ENCODE measurements around the gene PTPN14.

The PTPN14 gene

GRCh38 chr1:214360116-214360515, 191.3 kb downstream of the PTPN14 start:
- no peak for DNase-seq

DNA sequence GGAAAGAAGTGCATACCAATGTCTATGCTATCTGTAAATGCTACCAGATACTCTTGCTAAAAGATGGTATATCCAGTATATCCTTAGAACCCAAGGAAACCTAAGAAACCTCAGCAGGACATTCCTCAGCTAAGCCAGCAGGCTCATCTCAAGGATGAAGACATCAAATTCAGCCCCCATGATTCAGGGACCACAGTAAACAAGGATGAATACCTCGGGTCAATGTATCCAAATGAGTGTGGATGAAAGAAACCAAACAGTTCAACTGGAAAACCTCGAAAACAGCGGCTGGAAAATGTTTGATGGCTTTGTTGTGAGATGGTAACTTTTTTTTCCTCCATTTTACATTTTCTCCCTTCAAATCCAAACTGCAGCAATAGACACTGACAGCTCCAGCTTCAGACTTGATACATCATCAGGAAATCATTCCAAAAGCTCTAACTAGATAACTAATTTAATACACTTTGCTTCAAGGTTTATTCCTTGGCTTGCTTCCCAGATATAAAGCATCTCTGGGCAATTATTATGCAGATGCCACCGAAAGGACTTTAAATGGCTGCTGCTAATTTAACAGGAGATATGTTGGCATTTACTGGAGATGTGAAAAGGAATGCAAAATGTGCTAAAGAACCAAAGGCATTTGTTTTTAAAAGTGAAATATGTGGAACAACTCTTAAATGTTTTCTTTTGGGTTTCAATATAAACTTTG, 196.8 kb downstream of the PTPN14 start:
- DNase-seq, result no peak

- no peak for DNase-seq
These were observed 198.6 kb downstream of the PTPN14 start for GRCh38 chr1:214352838-214353237.

DNA sequence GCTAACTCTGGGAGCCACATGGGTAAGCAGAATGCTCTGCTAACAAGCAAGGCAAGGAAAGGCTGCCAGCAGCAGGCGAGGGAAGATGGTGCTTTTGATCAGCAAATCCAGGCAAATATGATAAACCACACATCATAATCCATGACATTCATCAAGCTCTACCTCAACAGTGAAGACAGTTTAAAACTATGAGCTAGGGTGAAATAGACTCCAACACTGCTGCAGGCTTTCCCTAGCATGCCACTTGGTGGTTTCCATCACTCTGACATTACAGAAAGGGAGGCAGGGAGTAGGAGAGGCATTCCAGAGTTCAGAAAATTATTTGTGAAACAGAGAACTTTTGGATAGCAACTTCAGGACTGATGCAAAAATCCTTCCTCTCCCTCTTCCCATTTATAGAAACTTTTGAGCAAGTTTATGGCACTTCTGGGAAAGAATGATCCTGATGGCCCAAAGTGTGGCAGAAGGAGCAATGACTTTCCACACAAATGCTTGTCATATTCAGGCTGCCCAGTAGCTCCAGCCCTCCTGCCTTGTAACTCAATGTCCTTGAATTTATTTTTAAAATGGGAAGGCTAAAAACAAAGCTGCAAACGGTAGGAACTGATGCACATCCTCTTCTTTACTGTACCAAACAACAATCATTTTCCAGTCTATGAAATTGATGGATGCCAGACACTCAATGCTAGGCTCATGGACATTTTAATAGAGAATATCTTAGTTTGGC, 199.7 kb downstream of the PTPN14 start:
- DNase-seq, result no peak

DNA sequence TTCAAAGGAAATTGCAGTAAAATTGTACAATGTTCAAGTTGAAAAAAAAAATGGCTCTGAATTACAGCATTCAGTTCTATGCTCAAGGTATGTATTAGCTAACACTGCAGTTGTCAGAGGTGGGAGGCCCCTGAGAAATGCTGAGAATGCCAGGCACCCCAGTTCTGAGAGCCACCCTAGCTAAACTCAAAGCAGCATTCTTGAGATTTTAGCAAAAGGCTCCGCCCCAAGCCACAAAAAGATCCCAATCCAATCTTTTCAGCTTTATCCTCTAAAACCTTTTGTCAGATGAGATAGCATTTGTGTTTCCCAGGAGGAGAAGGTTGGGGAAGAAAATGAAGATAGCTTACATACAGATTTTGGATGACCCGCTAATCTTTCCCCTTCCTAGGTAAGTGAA, 201.6 kb downstream of the PTPN14 start:
- DNase-seq, result no peak

DNA sequence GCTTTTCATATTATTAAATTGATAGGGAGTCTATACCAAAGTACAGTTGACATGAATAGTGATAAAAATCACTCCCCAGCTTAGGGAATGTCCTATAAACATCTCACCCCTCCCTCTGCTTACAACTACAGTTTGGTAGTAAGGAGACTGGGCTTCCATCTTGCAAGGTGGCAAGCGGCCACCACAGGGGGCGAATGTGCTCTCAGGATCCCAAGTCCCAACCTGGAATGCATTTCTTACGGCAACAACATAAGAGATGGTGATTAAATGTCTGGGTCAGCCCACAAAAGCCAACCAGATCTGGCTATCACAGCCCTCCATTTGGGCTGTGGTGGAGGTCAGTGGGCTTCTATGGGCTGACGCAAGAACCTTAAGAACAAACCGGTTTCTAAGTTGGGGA, 202.4 kb downstream of the PTPN14 start:
- no peak for DNase-seq

DNA sequence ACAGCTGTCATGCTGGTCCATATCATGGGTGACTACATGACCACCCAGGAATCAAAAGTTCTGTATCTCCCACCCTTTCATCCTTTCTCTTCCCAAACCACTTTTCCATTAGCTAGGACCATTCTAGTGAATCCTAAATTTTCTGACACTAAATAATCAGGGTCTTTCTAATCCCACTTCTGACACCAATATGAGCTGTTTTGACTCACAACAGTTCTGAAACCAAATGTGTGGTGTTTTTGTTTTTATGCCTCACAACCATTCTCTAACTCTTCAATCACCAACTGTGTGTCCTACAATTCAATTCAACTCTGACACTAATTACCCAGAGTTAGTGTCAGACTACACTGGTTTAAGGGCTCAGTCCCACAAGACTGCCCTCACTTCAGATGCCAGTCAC, 206.5 kb downstream of the PTPN14 start:
- no peak for DNase-seq

DNA sequence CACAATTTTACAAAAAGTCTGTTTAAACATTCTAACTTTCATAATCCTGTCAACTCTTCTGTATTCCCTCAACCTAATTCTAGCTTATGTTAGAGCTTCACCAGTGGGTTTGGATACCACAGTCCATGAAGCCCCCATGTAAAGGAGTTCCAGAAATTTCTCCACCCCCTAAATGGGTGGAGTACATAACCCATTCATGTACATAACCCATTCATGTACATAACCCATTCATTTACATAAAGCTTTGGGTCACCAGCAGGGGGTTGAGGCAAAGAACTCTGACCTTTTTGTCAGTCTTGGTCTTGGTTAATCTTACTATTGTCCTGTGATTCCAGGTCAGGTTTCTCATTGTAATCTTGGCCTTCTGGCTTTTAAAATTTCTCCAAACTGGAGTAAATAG, 208.9 kb downstream of the PTPN14 start:
- DNase-seq, result no peak

- DNase-seq, result no peak
These were observed 209.5 kb downstream of the PTPN14 start for GRCh38 chr1:214341932-214342331.

- no peak for DNase-seq
These were observed 209.9 kb downstream of the PTPN14 start for GRCh38 chr1:214341459-214341858.

- DNase-seq, result no peak
These were observed 213.2 kb downstream of the PTPN14 start for GRCh38 chr1:214338212-214338611.

GRCh38 chr1:214337511-214337910, 213.9 kb downstream of the PTPN14 start:
- no peak for DNase-seq

- DNase-seq, result no peak
These were observed 214.4 kb downstream of the PTPN14 start for GRCh38 chr1:214337015-214337414.

DNA sequence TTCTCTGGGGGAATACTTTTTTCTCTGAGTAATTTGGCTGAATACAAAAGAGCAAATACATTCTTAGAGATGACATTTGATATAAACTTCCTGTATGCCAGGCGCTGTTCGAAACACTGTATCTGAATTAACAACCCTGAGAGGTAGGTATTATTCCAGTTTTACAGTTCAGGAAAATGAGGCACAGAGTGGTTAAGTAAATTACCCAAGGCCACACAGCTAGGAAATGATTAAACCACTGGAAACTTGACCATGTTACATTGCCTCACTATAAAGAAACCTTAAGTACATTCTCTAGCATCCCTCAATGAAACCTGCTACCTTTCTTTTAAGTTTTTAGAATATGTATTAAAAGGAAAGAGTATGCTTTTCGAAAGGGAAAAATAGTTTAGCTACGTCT, 215.8 kb downstream of the PTPN14 start:
- DNase-seq, result no peak

- DNase-seq, result no peak
These were observed 218.2 kb downstream of the PTPN14 start for GRCh38 chr1:214332946-214333798.

DNA sequence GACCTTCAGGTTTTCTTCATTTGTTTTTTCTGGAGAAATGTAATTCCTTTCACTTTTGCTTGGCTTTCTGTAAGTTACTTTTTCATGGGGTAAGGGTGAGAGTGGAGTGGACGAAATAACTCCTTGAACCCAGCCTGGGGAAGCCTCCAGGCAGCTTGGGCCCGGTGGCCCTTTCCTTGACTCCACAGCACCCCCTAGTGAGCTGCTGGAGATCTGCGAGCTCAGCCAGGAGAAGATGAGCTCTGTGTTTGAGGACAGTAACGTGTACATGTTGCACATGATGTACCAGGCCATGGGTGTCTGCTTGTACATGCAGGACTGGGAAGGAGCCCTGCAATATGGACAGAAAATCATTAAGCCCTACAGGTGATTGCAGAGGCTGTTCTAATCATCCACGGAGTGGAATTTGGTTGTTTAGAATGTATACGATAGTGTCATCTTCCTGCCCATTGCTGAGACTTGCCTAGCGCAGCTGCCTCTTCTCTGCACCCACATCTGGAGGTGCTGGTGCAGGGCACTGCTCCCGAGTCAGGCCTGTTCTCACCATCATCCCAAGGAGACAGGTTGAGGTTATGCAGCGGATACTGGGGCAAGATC, 219.5 kb downstream of the PTPN14 start:
- DNase-seq, result no peak

- no peak for DNase-seq
These were observed 220.2 kb downstream of the PTPN14 start for GRCh38 chr1:214331180-214331579.

GRCh38 chr1:214330715-214331114, 220.7 kb downstream of the PTPN14 start:
- DNase-seq, result no peak

DNA sequence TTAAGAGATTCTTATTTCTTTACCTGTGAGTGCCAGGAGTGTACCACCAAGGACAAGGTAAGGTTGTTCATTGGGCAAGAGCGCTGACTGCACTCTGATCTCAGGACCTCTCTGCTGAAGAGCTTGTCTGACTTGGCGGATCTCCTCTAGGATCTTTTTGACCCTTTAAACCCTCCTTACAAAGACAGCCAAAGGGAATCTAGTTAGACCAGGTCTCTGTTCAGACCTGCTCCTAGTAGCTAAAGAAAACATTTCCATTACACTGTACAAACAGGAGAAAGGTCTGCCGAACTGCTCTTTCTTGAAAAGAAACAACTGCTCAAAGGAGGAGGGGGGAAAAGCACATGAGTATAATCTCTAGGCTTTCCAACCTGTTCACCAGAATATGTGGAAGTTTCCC, 221.2 kb downstream of the PTPN14 start:
- no peak for DNase-seq

DNA sequence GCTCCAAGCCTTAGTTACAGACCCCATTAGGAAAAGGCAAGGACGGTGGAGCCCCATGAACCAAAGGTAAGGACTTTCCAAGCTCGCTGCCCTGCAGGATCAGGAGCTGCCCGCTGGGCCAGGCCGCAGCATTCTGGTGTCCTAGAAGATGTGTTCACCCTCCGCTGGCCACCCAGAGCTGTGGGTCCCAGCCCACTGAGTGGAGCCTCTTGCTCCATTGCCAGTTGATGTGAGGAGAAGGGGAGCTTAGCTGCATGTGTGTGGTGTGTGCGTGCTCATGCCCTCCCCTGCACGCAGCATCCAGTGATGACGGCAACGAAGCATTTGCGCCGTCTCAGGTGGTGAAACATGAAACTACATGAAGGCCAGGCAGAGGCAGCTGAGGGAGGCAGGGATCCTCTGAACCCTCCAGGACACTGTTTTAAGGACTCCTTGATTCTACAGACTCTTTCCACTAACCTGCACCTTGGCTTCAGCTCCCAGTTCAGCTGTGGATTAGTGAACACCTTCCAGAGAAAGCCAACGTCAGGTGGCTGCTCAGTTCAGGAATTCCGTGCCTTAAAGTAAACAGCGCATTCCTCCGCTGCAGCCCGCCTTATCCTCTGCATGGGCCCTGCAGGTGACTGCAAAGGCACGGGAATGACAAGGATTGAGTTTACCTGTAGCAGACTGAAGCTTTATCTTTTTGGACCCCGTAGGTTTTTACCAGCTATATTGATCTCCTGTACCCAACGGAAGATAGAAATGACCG, 221.8 kb downstream of the PTPN14 start:
- no peak for DNase-seq

DNA sequence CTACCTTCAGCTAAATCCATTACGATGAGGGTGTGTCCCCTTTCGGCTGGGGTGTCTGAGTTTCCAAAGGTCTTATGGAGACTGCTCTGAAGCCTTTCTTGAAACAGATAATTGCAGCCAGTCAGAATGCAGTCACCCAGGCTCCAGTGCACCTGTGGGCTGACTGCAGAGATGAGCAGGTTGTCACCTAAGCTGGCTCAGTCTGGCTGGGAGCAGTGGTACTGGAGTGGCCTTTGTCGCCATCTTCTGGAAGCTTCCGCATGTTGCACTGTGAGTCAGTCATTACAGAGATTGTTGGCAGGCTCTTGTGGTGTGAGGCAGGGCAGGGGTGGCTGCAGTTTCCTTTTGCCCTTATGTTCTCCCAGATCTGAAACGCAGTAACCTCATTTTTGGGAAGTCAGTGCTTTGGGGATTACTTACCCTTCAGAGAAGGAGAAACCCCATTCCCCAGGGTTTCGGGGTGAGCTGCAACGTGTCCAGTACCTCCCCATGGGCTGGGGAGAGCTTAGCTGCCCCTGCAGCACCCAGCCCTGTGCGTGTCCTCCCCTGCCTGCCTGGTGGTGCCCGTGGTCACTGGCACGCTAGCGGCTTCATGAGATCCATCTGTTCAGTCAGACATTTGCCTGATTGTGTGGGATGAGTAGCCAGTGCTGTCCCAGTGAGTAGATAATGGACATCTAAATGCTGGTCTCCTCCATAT, 222.5 kb downstream of the PTPN14 start:
- no peak for DNase-seq

- DNase-seq, result no peak
These were observed 223.9 kb downstream of the PTPN14 start for GRCh38 chr1:214327514-214327913.
